HAP-1 (cell line): ENCODE measurements around the gene TBC1D2.
"Not testable (repeated sequence)": the region's sequence is repeated elsewhere in the genome, so short reads cannot be mapped to it uniquely, and the experiment has no call there.

Source experiments
- DNase-seq, 2 experiments: peaks; one replicate each; pipeline ENCODE4 v3.0.0-alpha.2; 2016 to 2020; ENCODE audit warnings: low spot score in 2 of 2
- H3K27me3 ChIP-seq: fragments of 250-450 bp; sonication (Bioruptor Pico); 2 replicates; pipeline ENCODE4 v1.5.1; 2020; ENCODE audit warnings: low read depth, mild to moderate bottlenecking, moderate library complexity
- H3K36me3 ChIP-seq: fragments of 250-450 bp; sonication (Bioruptor Pico); replicated peaks from 2 replicates; pipeline ENCODE4 v1.5.1; 2020; ENCODE audit warnings: mild to moderate bottlenecking
- H3K4me1 ChIP-seq: fragments of 250-450 bp; sonication (Bioruptor Pico); 2 replicates; pipeline ENCODE4 v1.5.1; 2020; ENCODE audit warnings: mild to moderate bottlenecking
- H3K4me3 ChIP-seq: fragments of 250-450 bp; sonication (Bioruptor Pico); 2 replicates; pipeline ENCODE4 v1.5.1; 2020; ENCODE audit warnings: mild to moderate bottlenecking, moderate library complexity
- H3K9me3 ChIP-seq: fragments of 250-450 bp; sonication (Bioruptor Pico); 2 replicates; pipeline ENCODE4 v1.5.1; 2020; ENCODE audit warnings: mild to moderate bottlenecking, moderate library complexity
- in situ Hi-C: fragments of 300-500 bp; cut with MboI; formaldehyde crosslinking; loops from 3 replicates; pipeline ENCODE4 v1.14.3; 2020; ENCODE audit warnings: low sequenced_read_pairs, inconsistent platforms, mixed read lengths

Gene TBC1D2

DNA sequence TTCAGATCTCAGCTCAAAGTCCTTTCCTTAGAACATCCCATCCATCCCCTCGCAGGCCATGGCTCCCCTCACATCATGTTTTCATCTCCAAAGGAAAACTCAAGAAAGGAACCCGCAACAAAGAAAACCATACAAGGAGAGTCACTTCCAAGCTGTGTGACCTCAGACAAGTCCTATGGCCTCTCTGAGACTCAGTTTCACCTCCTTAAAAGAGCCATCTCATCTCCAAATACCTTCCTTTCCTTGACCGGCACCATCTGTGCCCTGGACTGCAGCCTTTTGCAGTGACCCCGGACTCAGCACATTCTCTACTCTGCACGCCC is 73.7 kb downstream of the TBC1D2 start:
- H3K4me3 ChIP-seq = no peak overlapping the region
- no peaks in the 10 kb centered on the region for H3K9me3 ChIP-seq
- no peak for DNase-seq
- in situ Hi-C loops = no loop called here
- no peaks in the 10 kb centered on the region for H3K27me3 ChIP-seq
- no peaks in the 10 kb centered on the region for H3K36me3 ChIP-seq
- no peaks in the 10 kb centered on the region for H3K4me1 ChIP-seq

DNA sequence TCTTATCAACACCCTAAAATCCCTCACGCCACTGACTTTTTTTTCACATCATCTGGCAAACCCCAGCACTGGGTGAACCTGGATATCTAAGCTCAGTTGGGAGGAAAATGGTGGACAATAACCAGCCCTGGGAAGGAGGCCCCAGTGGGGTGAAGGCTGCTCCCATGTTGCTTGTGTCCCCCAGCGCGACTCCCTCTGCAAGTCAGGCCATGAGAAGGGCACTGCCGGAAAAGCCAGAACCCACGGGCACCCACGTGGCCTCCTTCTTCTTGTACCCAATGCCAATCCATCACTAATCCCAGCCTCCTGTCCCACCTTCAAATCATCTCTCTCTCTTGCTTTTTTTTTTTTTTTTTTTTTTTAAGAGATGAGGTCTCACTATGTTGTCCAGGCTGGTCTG is 74.5 kb downstream of the TBC1D2 start:
- in situ Hi-C loops = no loop called here
- no peak overlapping the region for H3K4me3 ChIP-seq
- no peak for DNase-seq
- no peaks in the 10 kb centered on the region for H3K36me3 ChIP-seq
- H3K27me3 ChIP-seq = no peaks in the 10 kb centered on the region
- H3K9me3 ChIP-seq = no peaks in the 10 kb centered on the region
- H3K4me1 ChIP-seq = no peaks in the 10 kb centered on the region

DNA sequence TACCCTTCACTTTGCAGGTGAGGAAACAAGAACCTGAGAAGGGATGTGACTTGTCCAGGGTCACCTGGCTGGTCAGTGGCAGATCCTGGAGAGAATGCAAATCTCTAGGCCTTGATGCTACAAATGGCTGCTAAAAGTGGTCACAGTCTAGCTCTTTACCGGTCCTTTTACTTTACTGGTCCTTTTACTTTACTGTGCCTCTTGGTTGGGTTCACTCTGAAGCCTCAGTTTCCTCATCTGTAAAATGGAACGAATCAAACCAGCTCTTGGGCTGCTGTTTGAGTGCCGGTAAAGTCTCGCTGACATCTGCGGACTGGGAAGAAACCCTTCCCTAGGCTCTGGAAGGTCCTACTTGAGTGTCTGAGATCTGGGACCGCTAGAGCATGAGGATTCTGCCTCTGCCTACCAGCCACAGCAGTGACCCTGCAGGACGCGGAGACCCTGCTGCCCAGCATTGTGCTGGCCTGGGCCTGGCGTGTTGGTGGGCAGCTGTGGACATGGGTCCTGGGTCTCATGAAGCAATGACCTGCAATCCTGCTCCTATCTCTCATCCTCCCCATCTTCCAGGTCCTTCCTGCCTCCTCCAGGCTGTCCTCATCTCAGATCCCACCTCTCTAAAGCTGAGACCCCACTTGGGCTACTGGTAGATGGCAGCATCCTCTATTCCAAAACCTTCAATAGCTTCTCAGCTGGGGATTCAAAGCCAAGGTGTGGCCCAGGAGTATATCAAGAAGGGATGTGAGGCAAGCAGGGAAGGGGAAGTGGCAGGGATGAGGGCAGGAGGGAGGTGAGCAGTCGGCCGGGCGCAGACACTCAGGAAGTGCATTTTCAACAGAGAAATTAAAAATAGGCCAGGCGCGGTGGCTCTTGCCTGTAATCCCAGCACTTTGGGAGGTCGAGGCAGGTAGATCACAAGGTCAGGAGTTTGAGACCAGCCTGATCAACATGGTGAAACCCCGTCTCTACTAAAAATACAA is 76.3 kb downstream of the TBC1D2 start:
- Histone ChIP-seq H3K27me3 (no peaks in the 10 kb centered on the region), H3K36me3 (no peaks in the 10 kb centered on the region), H3K4me1 (no peaks in the 10 kb centered on the region), H3K4me3 (no peak overlapping the region), H3K9me3 (no peaks in the 10 kb centered on the region)
- no peak for DNase-seq
- in situ Hi-C loops = no loop called here

DNA sequence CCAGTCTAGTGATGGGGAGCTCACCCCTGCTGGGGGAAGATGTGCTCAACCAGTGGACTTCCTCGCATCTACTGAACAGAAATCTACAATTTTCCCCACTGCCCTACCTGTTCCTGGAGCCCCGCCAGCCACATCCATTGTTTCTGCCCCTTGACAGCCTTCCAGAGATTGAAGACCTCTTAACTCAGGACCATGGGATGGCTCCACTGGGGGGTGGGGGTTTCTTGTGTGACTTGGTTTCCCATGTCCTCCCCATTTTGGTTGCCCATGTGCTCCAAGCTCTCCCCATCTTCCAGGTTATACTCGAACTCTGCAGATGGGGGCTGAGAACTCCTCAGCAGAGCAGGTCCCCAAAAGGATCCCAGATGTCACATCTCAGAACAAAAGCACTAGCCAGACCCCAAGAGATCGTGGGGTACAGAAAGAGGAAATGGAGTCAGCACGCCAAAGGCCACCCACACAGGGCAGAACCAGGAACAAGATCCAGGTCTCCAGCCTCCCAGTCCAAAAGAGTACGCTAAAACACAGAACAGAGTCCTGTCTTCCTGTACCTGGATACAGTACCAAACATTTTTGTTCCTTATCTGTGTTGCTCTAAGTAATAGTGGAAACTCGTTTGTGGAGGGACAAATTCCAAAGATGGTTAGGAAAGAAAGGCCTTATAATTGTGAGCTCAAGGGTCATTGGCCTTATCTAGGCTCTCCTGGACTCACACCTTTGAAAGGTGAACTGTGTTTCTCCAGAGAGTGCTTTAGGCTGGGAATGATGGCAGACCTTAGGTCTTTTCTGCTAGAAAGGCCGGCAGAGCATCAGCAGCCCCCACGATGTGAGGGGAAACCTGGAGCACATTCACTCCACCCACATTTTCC is 78.8 kb downstream of the TBC1D2 start:
- no peak for DNase-seq
- Histone ChIP-seq H3K9me3 (no peaks in the 10 kb centered on the region), H3K27me3 (no peaks in the 10 kb centered on the region), H3K4me1 (no peaks in the 10 kb centered on the region), H3K4me3 (no peak overlapping the region), H3K36me3 (no peaks in the 10 kb centered on the region)
- in situ Hi-C loops = no loop called here

DNA sequence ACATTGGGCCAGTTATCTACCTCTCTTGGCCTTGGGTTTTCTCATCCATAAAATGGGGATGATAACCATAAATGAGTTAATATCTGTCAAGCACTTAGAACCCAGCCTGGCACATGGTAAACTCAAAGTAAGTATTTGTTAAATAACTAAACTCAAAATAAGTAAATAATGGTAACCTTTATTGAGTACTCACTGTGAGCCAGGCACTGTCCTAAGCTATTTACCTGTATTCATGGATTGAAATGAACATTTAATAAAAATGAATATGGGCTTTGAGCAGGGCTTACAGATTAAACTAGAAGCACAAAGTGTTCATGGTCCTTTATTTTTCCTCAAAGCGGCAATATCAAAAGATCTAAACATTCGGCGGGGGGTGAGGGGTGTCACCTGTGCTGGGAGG is 79.7 kb downstream of the TBC1D2 start:
- H3K9me3 ChIP-seq = no peaks in the 10 kb centered on the region
- no peaks in the 10 kb centered on the region for H3K27me3 ChIP-seq
- H3K4me3 ChIP-seq = no peak overlapping the region
- no peaks in the 10 kb centered on the region for H3K4me1 ChIP-seq
- no peak for DNase-seq
- in situ Hi-C loops = no loop called here
- no peaks in the 10 kb centered on the region for H3K36me3 ChIP-seq

DNA sequence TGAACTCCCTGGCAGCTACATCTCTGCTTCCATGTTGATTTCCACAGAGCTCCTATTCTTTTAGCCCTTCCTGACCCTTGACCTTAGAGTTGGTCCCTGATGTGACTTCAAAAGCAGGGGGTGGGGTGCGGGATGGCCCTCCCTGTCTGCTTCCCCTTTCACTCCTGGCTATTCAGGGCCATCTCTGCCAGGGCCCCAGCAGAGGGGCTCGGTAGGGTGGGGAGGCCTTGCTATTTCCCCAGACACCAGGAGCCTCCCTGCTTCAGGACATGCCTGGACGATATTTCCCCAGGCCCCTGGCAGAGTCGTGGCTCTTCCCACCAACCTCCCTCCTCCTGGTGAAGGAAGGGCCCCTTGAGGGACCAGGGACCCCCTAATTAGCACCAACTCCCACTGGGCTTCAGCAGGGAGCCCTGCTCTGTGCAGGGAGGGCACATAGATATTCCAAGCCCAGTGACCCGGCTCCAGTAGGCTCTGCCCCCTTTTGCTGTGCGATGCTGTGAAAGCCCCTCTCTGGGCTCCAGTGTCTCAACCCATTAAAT is 80.3 kb downstream of the TBC1D2 start:
- in situ Hi-C loops = no loop called here
- DNase-seq = no peak
- H3K4me1 ChIP-seq = no peaks in the 10 kb centered on the region
- H3K9me3 ChIP-seq = no peaks in the 10 kb centered on the region
- H3K36me3 ChIP-seq = no peaks in the 10 kb centered on the region
- no peak overlapping the region for H3K4me3 ChIP-seq
- no peaks in the 10 kb centered on the region for H3K27me3 ChIP-seq

DNA sequence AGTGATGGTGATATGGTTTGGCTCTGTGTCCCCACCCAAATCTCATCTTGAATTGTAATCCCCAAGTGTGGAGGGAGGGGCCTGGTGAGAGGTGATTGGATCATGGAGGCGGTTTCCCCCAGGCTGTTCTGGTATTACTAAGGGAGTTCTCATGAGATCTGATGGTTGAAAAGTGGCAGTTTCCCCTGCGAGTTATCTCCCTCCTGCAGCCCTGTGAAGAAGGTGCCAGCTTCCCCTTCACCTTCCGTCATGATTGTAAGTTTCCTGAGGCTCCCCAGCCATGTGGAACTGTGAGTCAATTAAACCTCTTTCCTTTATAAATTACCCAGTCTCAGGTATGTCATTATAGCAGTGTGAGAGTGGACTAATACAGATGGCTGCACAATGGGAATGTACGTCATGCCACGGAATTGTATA is 80.9 kb downstream of the TBC1D2 start:
- H3K36me3 ChIP-seq, H3K27me3 ChIP-seq, in situ Hi-C loops, H3K4me3 ChIP-seq, DNase-seq, H3K9me3 ChIP-seq, H3K4me1 ChIP-seq: not testable (repeated sequence)

DNA sequence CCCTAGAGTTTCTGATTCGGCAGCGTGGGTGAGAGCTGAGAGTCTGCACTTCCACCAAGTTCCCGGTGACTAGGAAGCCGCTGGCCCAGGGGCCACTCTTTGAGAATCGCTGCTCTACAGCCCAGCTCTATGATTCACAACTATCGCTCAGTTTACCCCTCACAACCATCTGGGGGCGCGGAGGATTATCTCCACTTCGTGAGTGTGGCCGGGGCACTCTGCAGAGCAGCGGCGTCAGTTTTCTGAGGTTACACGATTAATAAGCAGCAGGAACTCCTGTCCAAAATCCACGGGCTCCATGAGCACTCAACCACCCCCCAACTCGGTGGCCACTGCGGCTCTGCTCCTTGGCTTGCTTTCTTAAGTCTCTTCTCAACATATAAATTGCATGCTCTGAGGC is 82.3 kb downstream of the TBC1D2 start:
- no peaks in the 10 kb centered on the region for H3K27me3 ChIP-seq
- no peaks in the 10 kb centered on the region for H3K4me1 ChIP-seq
- no peak overlapping the region for H3K4me3 ChIP-seq
- no peaks in the 10 kb centered on the region for H3K36me3 ChIP-seq
- in situ Hi-C loops = no loop called here
- DNase-seq = no peak
- H3K9me3 ChIP-seq = no peaks in the 10 kb centered on the region

DNA sequence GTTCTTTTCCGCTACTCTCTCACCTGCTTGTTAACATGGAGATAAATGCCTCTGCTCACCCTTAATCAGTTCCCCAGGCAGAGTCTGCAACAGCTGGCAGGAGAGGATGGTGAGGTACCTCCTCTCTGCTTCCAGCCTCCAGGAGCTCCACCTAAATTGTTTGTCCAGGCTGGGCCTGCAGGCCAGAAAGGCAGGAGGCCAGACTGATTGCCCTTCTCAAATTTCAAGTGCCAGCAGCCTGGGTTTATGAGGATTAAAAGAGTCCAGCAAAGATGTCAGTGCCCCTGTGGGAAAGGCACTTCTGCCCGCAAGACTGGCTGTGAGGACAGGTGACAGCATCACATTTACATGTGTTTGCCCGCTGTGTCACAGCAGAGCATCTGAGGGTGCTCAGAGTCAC is 82.8 kb downstream of the TBC1D2 start:
- H3K9me3 ChIP-seq = no peaks in the 10 kb centered on the region
- in situ Hi-C loops = no loop called here
- no peaks in the 10 kb centered on the region for H3K36me3 ChIP-seq
- H3K4me3 ChIP-seq = no peak overlapping the region
- DNase-seq = no peak
- no peaks in the 10 kb centered on the region for H3K27me3 ChIP-seq
- no peaks in the 10 kb centered on the region; the same call in 1 of the 2 replicates for H3K4me1 ChIP-seq

DNA sequence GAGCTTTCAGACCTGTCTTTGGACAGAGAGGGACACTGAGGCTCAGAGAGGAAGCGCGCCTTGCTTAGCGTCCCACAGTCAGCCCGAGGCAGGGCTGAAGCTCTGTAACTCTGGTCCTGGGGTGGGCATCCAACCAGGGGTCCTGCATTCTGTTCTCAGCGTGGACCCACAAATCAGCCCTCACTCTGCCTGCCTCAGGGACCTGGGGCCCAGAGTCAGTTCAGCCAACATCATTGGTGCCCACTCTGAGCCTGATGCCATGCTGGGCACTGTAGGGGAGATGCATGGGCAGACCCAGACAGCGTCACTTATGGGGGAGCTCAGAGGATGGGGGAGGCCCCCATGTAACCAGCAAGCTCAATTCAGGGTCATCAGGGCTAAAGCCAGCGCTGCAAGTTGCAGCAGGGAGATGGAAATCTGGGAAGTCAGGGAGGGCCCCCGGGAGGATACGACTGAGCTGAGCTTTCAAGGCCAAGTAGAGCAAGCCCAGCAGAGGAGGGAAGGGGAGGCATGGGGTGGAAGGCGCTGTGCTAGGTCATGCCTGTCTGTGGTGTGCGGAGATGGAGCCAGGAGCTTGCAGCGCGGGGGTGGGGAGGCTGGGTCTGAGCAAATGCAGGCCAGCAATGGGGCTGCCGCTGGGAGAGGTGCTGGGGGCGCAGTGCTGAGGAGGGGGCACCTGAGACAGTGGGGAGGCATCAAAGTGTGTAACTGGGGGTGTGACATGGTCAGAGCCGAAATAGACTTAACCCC is 84.1 kb downstream of the TBC1D2 start:
- DNase-seq = no peak
- in situ Hi-C loops = no loop called here
- Histone ChIP-seq H3K27me3 (no peaks in the 10 kb centered on the region), H3K9me3 (no peaks in the 10 kb centered on the region), H3K4me1 (peaks cover 3% of the 10 kb centered on the region; the same call in 1 of the 2 replicates), H3K36me3 (no peaks in the 10 kb centered on the region), H3K4me3 (no peak overlapping the region)

DNA sequence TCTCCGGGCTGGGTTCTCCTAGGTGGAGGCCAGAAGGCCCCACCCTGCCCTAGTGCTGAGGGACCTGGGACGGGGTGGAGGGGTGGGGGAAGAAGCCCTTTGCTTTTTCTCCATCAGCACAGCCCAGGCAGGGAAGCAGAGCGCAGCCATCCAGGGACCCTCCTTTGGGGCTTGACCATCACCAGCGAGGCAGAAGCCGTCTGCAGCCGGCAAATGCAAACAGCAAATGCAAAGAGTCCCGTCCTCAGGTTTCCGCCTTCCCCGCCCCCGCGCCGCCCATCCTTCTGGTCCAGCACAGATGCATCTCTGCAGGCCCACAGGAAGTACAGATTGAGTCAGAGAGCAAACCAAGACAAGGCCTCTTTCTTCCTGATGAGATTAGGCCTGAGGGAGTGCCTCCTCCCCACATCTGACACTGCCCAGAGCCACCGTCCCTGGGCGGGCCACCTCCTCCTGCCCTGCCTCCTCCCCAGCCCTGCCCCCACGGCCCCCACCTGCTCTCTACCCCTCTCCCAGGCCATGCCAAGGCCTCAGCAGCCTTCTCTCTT is 86.4 kb downstream of the TBC1D2 start:
- no peak overlapping the region for H3K4me3 ChIP-seq
- no peaks in the 10 kb centered on the region for H3K9me3 ChIP-seq
- no peak for DNase-seq
- peaks cover 3% of the 10 kb centered on the region; the same call in 1 of the 2 replicates for H3K4me1 ChIP-seq
- in situ Hi-C loops = no loop called here
- H3K27me3 ChIP-seq = no peaks in the 10 kb centered on the region
- H3K36me3 ChIP-seq = no peaks in the 10 kb centered on the region

DNA sequence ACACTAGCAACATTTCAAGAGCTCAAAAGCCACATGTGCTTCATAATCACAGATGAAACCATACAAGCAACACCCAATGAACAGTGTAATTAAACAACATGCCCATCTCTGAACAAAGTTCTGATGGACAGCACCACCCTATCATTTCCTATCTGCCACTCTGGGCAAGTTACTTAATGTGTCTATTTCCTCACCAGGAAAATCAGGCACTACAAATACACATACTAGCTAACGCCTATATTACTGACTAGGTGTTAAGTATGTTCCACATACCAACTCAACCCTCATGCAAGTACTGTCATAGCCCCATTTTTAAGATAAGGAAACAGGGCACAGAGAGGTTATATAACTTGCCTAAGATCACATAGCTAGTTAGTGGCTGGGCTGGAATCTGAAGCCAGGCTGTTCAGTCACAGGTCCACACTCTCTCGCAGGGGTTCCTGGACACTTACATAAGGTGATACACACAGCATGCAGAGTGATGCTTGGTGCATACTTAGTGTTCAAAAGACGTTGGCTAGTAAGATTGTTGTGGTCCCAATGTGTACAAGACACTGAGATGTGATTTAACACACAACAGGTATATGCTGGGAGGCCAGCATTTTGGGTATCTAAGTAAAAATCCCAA is 87.2 kb downstream of the TBC1D2 start:
- H3K36me3 ChIP-seq = no peaks in the 10 kb centered on the region
- H3K27me3 ChIP-seq = no peaks in the 10 kb centered on the region

DNA sequence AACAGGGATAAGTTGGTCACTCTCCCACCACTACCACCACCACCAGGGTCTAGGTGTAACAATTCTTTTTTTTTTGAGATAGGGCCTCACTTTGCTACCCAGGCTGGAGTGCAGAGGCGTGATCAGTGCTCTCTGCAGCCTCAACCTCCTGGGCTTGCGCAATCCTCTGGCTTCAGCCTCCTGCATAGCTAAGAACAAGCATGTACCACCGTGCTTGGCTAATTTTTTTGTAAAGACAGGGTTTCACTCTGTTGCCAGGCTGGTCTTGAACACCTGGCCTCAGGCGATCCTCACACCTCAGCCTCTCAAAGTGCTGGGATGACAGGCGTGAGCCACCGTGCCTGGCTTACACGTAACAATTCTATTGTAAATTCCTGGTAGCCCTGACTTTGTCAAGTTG is 90.5 kb downstream of the TBC1D2 start:
- Histone ChIP-seq H3K4me1 (peaks cover 3% of the 10 kb centered on the region; the same call in 1 of the 2 replicates), H3K27me3 (no peaks in the 10 kb centered on the region)
- in situ Hi-C loops = no loop called here

More for the DNA sequence above, 87.2 kb downstream of the TBC1D2 start:
- Histone ChIP-seq H3K4me1 (peaks cover 3% of the 10 kb centered on the region; the same call in 1 of the 2 replicates), H3K9me3 (no peaks in the 10 kb centered on the region), H3K4me3 (no peak overlapping the region)
- in situ Hi-C loops = no loop called here
- no peak for DNase-seq

More for the DNA sequence above, 90.5 kb downstream of the TBC1D2 start:
- no peaks in the 10 kb centered on the region for H3K9me3 ChIP-seq
- H3K36me3 ChIP-seq = no peaks in the 10 kb centered on the region
- DNase-seq = no peak
- H3K4me3 ChIP-seq = no peak overlapping the region
